HPDE6-E6E7 (cell line): ENCODE data around the gene OBSCN.
"Not testable (repeated sequence)": the region's sequence is repeated elsewhere in the genome, so short reads cannot be mapped to it uniquely, and the experiment has no call there.

ENCODE experiments used
- DNase-seq: peaks from one replicate; pipeline ENCODE4 v3.0.0; 2011; ENCODE audit warnings: missing footprints; ENCODE audit errors: extremely low spot score

Gene OBSCN

DNA sequence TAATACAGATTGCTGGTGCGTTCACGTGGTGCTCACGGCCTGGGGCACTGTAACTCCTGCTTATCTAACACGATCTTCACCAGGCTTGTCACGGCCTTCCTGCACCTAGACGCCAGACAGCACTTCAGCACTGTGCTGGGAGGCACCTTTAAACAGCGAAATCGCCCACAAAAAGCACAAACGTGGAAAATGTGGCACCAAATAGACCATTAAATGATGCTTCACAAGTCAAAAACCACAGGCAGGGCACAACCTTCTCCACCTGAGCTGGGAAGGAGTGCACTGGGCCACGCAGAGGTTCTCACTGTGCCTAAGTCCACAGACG is 22.2 kb upstream of the OBSCN start:
- no peak for DNase-seq

DNA sequence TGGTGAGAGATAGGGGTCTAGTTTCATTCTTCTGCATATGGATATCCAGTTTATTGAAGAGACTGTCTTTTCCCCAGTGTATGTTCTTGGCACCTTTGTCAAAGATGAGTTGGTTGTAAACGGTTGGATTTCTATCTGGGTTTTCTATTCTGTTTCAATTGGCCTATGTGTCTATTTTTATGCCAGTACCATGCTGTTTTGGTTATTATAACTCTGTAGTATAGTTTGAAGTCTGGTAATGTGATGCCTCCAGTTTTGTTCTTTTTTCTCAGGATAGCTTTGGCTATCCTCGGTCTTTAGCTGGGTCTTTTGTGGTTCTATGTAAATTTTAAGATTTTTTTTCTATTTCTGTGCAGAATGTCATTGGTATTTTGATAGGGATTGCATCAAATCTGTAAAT is 19.6 kb upstream of the OBSCN start:
- DNase-seq: not testable (repeated sequence)

DNA sequence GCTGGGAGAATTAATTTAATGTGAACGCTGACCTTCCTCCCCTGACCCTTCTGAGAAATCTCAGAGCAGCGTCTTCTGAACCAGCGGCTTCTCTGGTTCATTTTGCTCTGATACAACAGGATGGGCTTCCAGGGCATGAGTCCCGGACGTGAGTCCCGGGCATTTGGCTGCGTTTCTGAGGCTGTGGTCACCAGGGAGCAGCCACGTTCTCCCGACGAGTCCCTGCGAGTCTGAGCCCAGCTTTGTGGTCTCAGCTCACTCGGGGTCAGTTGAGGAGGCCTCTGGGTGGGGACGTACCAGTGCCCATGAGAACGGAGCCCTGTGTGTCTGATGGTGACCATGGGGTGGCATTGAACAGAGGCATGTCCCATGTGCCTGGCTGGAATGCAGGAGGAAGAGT is 17.7 kb upstream of the OBSCN start:
- no peak for DNase-seq

DNA sequence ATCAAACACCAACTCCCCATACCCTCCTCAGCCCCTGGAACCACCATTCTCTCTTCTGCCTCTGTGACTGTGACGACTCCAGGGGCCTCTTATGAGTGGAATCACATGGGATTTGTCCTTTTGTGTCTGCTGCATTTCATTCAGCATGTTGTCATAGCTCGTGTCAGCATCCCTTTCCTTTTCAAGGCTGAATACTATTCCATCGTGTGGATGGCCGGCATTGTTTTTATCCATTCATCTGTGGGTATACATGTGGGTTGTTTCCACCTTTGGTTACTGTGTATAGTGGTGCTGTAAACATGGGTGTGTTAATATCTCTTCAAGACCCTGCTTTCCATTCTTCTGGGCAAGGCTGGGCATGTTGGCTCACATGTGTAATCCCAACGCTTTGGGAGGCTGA is 17.1 kb upstream of the OBSCN start:
- DNase-seq: no peak

DNA sequence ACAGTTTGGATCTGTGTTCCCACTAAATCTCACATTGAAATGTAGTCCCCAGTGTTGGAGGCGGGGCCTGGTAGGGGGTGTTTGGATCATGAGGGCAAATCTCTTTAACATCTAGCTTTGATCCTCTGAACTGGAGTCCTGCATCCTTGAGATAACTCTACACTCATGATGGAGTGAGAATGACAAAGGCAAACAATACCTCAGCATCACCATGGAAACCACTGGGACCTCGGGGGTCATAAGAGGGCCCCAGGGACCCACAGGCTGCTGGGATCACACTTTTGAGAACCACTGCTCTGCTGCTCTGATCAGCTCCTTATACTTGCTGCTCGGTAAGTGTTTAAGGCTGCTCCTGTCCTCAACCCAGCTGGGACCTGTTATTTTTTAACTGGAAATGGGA is 13.4 kb upstream of the OBSCN start:
- no peak for DNase-seq

DNA sequence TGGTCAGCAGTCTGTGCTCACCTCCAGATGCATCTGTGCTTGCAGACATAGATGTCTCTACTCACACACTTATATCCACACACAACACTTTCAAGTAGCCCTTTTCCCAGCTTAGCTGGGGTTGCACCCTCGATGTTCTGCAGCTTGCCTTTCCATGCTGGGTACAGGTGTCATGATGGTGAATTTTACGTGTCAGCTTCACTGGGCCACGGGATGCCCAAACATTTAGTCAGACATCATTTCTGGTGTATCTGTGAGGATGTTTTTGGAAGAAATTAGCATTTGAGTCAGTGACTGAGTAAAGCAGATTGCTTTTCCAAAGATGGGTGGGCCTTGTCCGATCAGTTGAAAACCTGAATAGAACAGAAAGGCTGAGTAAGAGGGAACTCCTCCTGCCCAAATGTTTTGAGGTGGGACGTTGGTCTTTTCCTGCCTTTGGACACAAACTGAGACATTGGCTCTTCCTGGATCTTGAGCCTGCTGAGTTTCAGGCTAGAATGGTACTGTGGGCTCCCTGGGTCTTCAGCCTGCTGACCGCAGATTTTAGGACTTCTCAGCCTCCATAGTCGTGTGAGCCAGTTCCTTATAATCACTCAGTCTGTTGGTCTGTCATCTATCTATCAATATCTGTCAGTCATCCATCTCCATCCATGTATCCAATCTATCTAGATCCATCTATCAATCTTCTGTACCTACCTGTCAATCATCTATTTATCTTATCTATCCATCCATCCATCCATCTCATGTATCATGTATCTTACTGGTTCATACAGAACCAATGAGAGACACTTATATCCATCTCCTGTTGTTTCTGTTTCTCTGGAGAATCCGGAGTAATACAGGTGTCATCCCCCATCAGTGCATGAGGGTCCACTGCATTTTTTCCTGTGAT is 12.7 kb upstream of the OBSCN start:
- DNase-seq: no peak

DNA sequence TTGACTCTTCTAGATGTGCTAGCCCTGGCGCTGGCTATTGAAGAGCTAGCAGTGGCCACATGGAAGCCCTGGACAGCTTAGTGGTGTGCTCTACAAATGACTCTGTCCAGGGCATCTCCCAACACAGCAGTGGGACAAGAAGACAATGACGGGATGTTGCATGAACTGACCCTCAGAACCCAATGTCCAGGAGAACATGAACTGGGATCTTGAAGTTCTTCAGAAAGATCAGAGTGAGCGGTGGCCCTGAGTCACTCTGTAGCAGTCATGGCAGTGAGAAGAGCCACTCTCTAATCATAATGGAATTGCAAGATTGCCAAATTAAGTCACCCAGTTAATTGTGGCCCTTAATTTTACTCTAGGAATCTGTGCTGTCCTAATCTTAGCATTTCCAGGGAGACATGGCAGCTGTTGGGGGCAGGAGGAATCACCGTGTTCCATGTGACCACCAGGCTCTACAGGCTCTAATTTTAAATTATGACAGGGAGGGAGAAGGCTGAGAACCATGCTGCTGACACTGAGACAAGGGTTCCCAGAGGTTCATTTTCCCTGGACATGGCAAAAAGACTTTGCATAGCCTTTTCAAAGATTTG is 10.2 kb upstream of the OBSCN start:
- DNase-seq: no peak

DNA sequence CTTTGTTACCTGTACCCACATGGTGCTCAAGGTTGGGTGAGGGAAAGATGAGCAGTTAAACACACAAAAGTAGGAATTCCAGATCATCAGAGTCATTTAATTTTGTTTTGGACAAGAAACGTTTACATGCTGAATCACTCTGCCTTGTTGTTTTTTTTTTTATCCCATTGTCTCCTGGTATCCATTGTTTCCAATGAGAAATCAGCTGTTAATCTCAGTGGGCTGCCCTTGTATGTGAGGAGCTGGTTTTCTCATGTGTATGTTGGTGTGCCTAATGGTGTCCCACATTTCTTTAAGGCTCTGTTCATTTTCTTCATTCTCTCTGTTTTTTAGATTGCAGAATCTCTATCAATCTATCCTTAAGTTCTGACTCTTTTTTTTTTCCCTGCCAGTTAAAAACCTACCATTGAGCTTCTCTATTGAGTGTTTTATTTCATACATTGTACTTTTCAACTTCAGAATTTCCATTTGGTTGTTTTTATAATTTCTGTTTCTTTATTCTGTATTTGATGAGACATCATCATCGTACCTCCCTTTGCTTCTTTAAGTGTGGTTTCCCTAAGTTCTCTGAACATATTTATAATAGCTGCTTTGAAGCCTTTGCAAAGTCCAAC is 8.8 kb upstream of the OBSCN start:
- no peak for DNase-seq

DNA sequence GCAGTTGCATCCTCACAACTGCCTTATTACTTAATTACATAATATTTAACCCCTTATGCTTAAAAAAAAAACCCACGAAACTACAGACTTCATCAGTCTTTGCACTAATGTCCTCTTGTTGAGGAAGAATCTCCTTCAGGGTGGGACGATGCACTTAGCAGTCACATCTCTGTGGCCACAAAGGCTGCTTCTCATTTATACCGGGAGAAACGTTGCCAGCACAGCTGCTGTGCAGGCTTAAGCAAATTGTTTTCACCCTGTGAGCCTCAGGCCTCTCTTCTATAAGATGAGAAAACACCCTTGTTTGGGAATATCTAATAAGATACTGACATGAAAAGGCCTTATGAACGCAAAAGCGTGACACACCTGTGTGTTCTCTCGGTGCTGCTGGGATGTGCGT is 2.9 kb upstream of the OBSCN start:
- no peak for DNase-seq

DNA sequence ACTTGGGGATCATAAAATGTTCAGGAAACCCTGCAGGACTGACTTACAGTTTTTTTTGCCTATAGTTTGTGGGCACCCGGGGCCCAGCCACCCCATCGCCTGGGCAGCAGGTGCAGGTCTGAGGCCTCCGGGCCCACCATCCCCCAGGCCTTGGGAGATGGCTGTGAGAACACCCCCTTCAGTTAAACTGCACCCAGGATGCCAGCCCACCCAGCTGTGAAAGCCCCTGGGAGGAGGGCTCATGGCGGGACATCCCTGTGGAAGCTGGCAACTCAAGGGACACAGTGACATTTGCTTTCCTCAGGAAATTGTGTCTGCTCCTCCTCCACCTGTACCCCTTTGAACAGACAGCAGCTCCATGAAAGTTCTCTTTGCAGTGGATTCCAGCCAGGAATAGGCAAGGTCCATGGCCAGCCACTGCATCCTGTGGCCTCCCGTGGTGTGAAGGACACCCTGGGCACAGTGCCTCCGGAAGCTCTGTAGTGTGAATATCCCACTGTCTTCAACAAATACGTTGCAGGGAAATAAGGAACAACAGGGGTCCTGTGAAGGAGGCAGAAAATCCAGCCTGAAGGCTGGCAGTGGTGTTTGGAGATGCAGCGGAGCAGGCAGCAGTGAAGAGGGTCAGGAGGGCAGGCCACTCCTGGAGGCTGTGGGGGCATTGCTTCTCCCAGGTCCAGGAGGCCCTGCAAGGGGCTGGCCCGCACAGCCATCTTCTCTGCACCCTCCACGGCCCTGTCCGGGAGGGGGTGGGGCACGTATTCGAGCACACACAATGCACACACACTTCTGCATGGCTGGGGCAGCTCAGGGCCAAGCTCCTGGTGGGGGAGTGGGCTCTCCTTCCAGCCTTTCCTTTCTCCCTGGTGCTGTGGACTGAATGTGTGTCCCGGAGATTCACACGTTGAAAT is 2.1 kb upstream of the OBSCN start:
- no peak for DNase-seq

DNA sequence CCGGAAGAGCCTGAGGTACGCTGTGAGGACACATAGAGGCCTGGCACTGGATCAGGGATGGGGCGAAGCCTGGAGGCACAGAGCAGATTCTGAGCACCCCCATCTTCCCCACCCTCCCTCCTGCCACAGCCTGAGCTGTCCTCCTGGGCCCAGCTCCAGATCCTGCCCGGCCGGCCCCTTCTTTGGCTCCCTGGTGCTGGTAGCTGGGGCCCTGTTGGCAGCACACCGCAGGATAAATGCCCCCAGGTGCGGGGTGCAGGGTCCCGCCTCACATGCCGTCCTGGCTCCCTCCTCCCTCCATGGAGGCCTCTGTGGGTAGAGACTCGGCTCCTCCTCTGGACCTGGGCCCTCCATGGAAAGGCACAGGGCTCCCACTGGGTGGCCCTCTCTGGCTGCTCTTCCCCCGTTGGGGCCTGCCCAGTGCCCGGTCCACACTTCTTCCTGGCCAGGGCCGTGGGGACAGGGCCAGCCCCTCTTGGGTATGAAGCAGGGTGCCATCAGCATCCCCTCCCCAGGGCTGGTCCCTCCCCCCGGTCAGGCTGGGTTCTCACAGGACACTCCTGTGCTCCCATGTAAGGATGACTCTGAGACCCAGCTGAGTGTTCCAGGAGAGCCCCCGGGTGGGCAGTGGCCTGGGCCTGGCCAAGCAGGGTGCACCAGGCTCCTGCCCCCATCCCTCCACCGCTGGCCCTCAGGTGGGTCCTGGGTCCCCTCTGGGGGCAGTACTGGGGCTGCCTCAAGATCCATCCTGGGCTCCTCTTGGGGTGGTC is 1.1 kb upstream of the OBSCN start:
- DNase-seq: no peak

DNA sequence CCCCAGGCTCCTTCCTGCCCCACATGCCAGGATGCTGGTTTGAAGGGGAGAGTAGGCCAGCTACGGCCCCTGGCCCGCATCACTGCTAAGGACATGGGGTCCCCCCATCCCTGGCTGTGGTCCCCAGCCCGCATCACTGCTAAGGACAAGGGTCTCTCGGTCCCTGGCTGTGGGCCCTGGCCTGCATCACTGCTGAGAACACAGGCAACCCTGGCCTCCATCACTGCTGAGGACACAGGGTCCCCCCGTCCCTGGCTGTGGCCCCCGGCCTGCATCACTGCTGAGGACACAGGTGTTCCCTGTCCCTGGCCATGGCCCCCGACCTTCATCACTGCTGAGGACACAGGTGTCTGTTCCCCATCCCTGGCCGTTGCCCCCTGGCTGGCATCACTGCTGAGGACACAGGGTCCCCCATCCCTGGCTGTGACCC is 448 bp upstream of the OBSCN start:
- DNase-seq: no peak

DNA sequence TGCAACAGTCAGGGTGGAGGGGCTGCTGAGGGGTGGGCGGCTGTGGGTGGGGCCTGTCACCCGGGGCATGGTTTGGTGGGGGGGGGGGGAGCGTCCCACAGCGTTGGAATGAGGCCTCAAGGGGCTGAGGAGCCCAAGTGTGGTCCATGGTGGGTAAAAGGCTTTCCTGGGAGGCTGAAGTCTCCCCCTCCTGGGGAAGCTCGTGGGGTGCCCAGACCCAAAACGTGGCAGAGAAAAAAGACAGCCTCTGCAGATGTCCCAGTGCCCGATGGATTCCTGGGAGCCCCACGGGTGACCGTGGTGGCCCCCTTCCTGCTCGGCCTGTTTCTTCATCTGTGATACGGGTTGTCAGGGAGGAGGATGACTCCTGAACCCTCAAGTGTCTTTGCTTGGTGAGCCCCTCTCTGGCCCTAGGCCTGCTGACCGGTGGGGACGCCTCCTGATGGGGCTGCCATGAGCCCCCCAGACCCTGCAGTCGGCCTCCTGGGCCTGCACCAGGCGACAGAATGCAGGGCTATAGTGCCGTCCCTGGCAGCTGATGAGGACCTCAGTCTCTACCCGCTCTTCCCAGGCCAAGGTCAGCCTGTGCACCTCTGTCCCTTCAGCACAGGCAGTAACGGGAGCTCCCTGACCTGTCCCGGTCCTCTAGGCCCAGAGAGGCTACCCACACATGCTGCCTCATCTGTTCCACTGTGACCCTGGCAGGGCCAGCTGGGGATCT is 1.1 kb downstream of the OBSCN start:
- no peak for DNase-seq

DNA sequence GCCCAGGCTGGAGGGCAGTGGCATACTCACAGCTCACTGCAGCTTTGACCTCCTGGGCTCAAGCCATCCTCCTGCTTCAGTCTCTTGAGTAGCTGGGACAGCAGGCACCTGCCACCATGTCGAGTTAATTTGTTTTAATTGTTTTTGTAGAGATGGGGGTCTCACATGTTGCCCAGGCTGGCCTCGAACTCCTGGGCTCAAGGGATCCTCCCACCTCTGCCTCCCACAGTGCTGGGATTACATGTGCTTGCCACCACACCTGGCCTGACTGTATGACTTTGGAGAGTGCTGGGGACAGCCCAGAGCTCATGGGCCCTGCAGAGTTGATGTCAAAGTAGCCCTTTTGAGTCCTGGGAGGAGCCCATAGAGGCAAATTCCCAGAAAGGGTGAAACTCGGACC is 1.8 kb downstream of the OBSCN start:
- no peak for DNase-seq

DNA sequence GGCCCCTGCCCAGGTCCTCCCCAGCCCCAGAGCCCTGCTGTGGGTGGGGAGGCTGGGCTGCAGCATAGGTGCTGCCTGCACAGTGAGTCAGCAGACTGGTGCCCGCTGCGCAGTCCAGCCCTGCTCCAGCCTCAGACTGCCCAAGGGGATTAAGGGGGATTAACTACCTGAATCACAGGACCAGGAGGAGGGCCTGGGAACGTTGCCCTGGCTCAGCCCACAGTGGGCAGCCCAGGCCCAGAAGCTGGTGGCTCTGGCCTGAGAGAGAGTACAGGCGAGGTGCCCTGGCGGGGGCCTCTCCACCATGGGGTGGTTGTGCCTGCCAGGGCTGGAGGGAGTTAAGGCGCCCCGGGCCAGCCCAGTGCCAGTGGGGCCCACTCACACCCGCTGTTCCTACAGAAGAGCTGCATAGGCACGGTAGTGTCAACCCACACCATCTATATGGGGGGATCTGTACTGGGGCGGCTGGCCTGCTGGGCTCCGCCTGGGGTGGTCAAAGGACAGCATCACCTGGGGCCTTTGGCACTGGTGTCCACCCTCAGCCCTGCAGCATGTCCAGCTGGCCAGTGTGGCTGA is 2.3 kb downstream of the OBSCN start:
- peak; percentile 87 for DNase-seq

DNA sequence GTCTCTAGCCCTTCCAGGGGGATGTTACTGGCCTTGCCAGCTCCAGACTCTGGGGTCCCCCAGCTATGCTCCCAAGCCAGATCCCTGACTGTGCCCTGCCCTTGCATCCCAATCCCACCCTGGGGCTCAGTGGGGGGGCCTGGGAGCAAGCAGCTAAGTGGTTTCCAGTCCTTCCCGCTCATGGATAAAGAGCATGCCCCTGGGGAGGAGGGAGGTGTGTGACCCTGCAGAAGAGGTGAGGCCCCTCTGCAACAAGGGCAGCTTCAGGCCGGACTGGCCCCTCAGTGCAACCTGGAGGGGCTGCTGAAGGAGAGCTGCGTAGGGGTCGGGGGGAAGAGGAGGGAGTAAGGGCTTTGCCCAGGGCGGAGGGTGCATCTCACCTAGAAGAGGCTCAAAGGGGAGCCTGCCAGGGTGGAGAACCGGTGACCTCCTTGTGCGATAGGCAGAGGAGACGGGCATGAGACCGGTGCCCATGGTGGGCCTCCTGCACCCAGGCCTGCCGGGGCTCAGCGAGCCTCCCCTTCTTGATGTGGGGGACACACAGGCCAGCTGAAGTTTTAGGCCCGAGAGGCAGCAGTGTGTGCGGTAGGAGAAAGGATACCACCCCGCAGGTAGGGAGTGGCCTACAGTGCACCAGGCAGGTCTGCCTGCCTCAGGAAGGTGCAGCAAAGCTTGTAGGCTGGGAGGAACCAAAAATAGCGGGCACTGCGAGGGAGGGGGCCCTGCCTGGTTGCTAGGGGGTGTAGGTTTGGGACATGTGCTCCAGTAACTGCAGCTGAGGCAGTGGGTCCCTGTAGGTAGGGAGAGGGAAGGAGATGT is 3.1 kb downstream of the OBSCN start:
- DNase-seq: no peak

DNA sequence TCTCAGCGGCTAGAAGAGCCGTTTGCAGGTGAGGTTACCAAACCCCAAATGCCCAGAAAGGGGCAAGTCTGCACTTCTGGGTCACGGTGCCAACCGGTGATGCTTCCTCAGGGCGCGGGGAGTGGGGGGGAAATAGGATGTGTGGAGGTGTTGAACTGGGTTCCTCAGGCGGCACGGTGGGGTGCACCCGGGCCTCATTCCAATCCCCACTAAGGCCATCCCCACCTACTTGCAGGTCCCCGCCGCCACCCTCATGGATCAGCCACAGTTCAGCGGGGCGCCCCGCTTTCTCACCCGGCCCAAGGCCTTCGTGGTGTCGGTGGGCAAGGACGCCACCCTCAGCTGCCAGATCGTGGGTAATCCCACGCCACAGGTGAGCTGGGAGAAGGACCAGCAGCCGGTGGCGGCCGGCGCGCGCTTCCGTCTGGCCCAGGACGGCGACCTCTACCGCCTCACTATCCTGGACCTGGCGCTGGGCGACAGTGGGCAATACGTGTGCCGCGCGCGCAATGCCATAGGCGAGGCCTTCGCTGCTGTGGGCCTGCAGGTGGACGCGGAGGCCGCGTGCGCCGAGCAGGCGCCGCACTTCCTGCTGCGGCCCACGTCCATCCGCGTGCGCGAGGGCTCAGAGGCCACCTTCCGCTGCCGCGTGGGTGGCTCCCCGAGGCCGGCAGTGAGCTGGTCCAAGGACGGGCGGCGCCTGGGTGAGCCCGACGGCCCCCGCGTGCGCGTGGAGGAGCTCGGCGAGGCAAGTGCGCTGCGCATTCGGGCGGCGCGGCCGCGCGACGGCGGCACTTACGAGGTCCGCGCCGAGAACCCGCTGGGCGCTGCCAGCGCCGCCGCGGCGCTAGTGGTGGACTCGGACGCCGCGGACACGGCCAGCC is 3.9 kb downstream of the OBSCN start:
- no peak for DNase-seq

DNA sequence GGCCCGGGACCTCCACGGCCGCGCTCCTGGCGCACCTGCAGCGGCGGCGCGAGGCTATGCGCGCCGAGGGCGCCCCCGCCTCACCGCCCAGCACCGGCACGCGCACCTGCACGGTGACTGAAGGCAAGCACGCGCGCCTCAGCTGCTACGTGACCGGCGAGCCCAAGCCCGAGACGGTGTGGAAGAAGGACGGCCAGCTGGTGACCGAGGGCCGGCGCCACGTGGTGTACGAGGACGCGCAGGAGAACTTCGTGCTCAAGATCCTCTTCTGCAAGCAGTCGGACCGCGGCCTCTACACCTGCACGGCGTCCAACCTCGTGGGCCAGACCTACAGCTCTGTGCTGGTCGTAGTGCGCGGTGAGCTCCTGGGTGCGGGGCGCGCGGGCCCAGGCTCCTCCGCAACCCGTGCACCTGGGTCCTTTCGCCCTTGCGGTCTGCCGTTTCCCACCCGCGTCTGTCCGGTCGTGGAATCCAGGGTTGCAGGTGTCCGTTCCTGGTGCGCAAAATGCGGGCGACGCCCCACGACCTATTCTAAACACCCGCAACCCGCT is 4.6 kb downstream of the OBSCN start:
- DNase-seq: no peak
